HepG2 (cell line): ENCODE data around the gene ZNF444. TPM values are rescaled to one million over a fixed set of nuclear protein-coding genes. Genes with fewer than 3 reads are reported as not detected.
A peak's percentile ranks its signal among the peaks of the same experiment; 100 is the strongest.

ENCODE experiments used
- ATF4 ChIP-seq, 2 experiments: fragments of 450-650 bp in 1 of 2; sonication (generic) in 1 of 2; formaldehyde crosslinking; IDR thresholded peaks; 2 replicates each; pipeline versions ENCODE4 v1.5.0 to v1.8.0; 2020 to 2022; ENCODE audit warnings: mild to moderate bottlenecking in 1 of 2, missing genetic modification reagents in 1 of 2
- DR1 ChIP-seq: sonication (generic); formaldehyde crosslinking; IDR thresholded peaks from 2 replicates; pipeline ENCODE4 v1.8.0; 2021; ENCODE audit warnings: mild to moderate bottlenecking, missing genetic modification reagents, inconsistent platforms
- EED ChIP-seq: sonication (generic); formaldehyde crosslinking; IDR thresholded peaks from 2 replicates; pipeline ENCODE4 v1.5.0; 2020; ENCODE audit warnings: mild to moderate bottlenecking, missing genetic modification reagents
- GMEB1 ChIP-seq: sonication (generic); formaldehyde crosslinking; IDR thresholded peaks from 2 replicates; pipeline ENCODE4 v1.5.1; 2020; ENCODE audit warnings: missing genetic modification reagents, mild to moderate bottlenecking, borderline replicate concordance
- HCFC1 ChIP-seq: fragments of 150-350 bp; IDR thresholded peaks from 2 replicates; pipeline ENCODE4 v1.6.1; 2014; ENCODE audit warnings: low read depth, low read length
- HDAC1 ChIP-seq: sonication (generic); formaldehyde crosslinking; IDR thresholded peaks from 2 replicates; pipeline ENCODE4 v1.5.1; 2020; ENCODE audit warnings: mild to moderate bottlenecking, missing genetic modification reagents
- HIVEP1 ChIP-seq: sonication (generic); formaldehyde crosslinking; IDR thresholded peaks from 2 replicates; pipeline ENCODE4 v1.4.0; 2020; ENCODE audit warnings: mild to moderate bottlenecking, missing genetic modification reagents
- JARID2 ChIP-seq: sonication (generic); formaldehyde crosslinking; IDR thresholded peaks from 2 replicates; pipeline ENCODE4 v1.8.1; 2023; ENCODE audit warnings: missing genetic modification reagents, inconsistent platforms; ENCODE audit not compliant: insufficient replicate concordance
- KDM1A ChIP-seq: IDR thresholded peaks from 2 replicates; pipeline ENCODE4 v1.6.1; 2016; ENCODE audit warnings: missing compliant biosample characterization
- NFIB ChIP-seq: sonication (generic); formaldehyde crosslinking; IDR thresholded peaks from 2 replicates; pipeline ENCODE4 v1.9.0; 2021; ENCODE audit warnings: missing genetic modification reagents, mild to moderate bottlenecking, borderline replicate concordance
- NFKB2 ChIP-seq: sonication (generic); formaldehyde crosslinking; IDR thresholded peaks from 2 replicates; pipeline ENCODE4 v1.4.0; 2020; ENCODE audit warnings: missing genetic modification reagents, borderline replicate concordance
- NR2F1 ChIP-seq, 2 experiments: fragments of 450-650 bp in 1 of 2; formaldehyde crosslinking in 1 of 2; IDR thresholded peaks; 2 replicates each; pipeline versions ENCODE4 v1.5.0 to v1.6.1; 2016 to 2020; ENCODE audit warnings: mild to moderate bottlenecking in 1 of 2, missing compliant biosample characterization in 1 of 2, missing genetic modification reagents in 1 of 2, moderate library complexity in 1 of 2
- NRL ChIP-seq: sonication (generic); formaldehyde crosslinking; IDR thresholded peaks from 2 replicates; pipeline ENCODE4 v1.5.0; 2020; ENCODE audit warnings: missing genetic modification reagents, mild to moderate bottlenecking, moderate library complexity, borderline replicate concordance
- PCBP1 ChIP-seq: fragments of 200-400 bp; formaldehyde crosslinking; IDR thresholded peaks from 2 replicates; pipeline ENCODE4 v1.6.1; 2017; ENCODE audit warnings: mild to moderate bottlenecking, low read depth, low read length, borderline replicate concordance
- TFAP4 ChIP-seq: sonication (generic); IDR thresholded peaks from 2 replicates; pipeline ENCODE4 v1.6.1; 2016; ENCODE audit warnings: low read depth, borderline replicate concordance
- TMF1 ChIP-seq: sonication (generic); formaldehyde crosslinking; IDR thresholded peaks from 2 replicates; pipeline ENCODE4 v1.8.1; 2022; ENCODE audit warnings: low read depth, missing genetic modification reagents
- ZBTB37 ChIP-seq: sonication (generic); formaldehyde crosslinking; IDR thresholded peaks from 2 replicates; pipeline ENCODE4 v1.4.0; 2020; ENCODE audit warnings: mild to moderate bottlenecking, missing genetic modification reagents
- ZGPAT ChIP-seq: IDR thresholded peaks from 2 replicates; pipeline ENCODE4 v1.6.1; 2016; ENCODE audit warnings: mild to moderate bottlenecking
- ZNF101 ChIP-seq: sonication (generic); formaldehyde crosslinking; IDR thresholded peaks from 2 replicates; pipeline ENCODE4 v1.4.0; 2020; ENCODE audit warnings: mild to moderate bottlenecking, low read depth, missing genetic modification reagents, borderline replicate concordance
- ZNF496 ChIP-seq: sonication (generic); formaldehyde crosslinking; IDR thresholded peaks from 2 replicates; pipeline ENCODE4 v1.8.1; 2023; ENCODE audit warnings: mild to moderate bottlenecking, moderate library complexity, missing genetic modification reagents; ENCODE audit not compliant: insufficient replicate concordance
- ZNF570 ChIP-seq: sonication (generic); formaldehyde crosslinking; IDR thresholded peaks from 2 replicates; pipeline ENCODE4 v1.4.0; 2020; ENCODE audit warnings: mild to moderate bottlenecking, missing genetic modification reagents, borderline replicate concordance
- ZNF749 ChIP-seq: sonication (generic); formaldehyde crosslinking; IDR thresholded peaks from 2 replicates; pipeline ENCODE4 v1.8.0; 2022; ENCODE audit warnings: mild to moderate bottlenecking, missing genetic modification reagents, moderate library complexity, borderline replicate concordance
- polyA plus RNA-seq, 8 experiments: library from polyadenylated mRNA; depleted of rRNA in 3 of 8; stranded (reverse) in 7 of 8; unstranded in 1 of 8; fragments of >200 nt; fragmentation: Illumina TruSeq in 4 of 8; extraction: Trizol in 4 of 8; gene quantifications; 2 replicates each; pipeline versions ENCODE4 v1.2.1 to v1.2.3, GENCODE V29; 2011 to 2016; ENCODE audit warnings: low read depth in 4 of 8, missing spikeins in 1 of 8, mixed read lengths in 1 of 8; ENCODE audit not compliant: insufficient read depth in 1 of 8
- total RNA-seq, 5 experiments: library from RNA; depleted of rRNA; stranded (reverse); fragments of >200 nt; fragmentation: Illumina TruSeq; extraction: Trizol; gene quantifications; 2 replicates each; pipeline ENCODE4 v1.2.3, GENCODE V29; 2016; ENCODE audit warnings: low read depth in 1 of 5

ZNF444 gene
- total and polyA plus RNA-seq, 2 of the 13 experiments (the other 11 are each of a cell fraction or from before 2014, with no cell fraction given): 27.4 to 30.3 TPM

GRCh38 chr19:56142897-56143434 lies 1.9 kb downstream of the ZNF444 start (continued):
- TF ChIP-seq NRL: no peak
- no peak for TF ChIP-seq NFIB (CRISPR knock-in tag)
- peak in 1 of 2 experiments; percentile 17; a peak in 1 of 4 replicates for TF ChIP-seq NR2F1 (CRISPR knock-in tag; IDR thresholded peaks at IDR 0.05)
- no peak for TF ChIP-seq PCBP1
- TF ChIP-seq ZNF749 (CRISPR knock-in tag): no peak
- no peak for TF ChIP-seq ZNF496 (CRISPR knock-in tag)
- no peak for TF ChIP-seq DR1 (CRISPR knock-in tag)
- TF ChIP-seq GMEB1 (CRISPR knock-in tag): no peak
- TF ChIP-seq TMF1 (CRISPR knock-in tag): no peak
- 0 out of 2 replicates have a peak, but pooled peaks have one; percentile 29 for TF ChIP-seq NFKB2 (CRISPR knock-in tag)
- TF ChIP-seq HCFC1: no peak
- TF ChIP-seq ATF4 (CRISPR knock-in tag; IDR thresholded peaks at IDR 0.05): no peak
- TF ChIP-seq ZGPAT: no peak
- TF ChIP-seq ZNF101: no peak
- no peak for TF ChIP-seq JARID2
- no peak for TF ChIP-seq EED (CRISPR knock-in tag)
- TF ChIP-seq ZNF570: no peak
- TF ChIP-seq ZBTB37 (CRISPR knock-in tag): no peak
- TF ChIP-seq HDAC1 (CRISPR knock-in tag): no peak; the same call in 1 of the 2 replicates
- TF ChIP-seq TFAP4: peak; percentile 51; the same call in 1 of the 2 replicates
- no peak for TF ChIP-seq HIVEP1 (CRISPR knock-in tag)
- no peak for TF ChIP-seq KDM1A
